Skin of body (tissue), 2 donors: ENCODE measurements around the gene NR1H3. TPM values are rescaled to one million over a fixed set of nuclear protein-coding genes. Genes with fewer than 3 reads are reported as not detected.
"Not testable (repeated sequence)": the region's sequence is repeated elsewhere in the genome, so short reads cannot be mapped to it uniquely, and the experiment has no call there.

Experiments used
- DNase-seq: peaks from one replicate; lab custom pipeline; 2025; lab: John Stamatoyannopoulos, UW
- total RNA-seq: library from RNA; depleted of rRNA; stranded (reverse); fragments of >200 nt; gene quantifications from one replicate; pipeline ENCODE4 v1.2.3, GENCODE V29; 2014

Gene NR1H3
- total RNA-seq, 1 donor from 2014 or later: 34.4 TPM

GRCh38 chr11:47305734-47306483 is 48.1 kb downstream of the NR1H3 start:
- no peak for DNase-seq

GRCh38 chr11:47306484-47306844 is 48.7 kb downstream of the NR1H3 start:
- no peak for DNase-seq

DNA sequence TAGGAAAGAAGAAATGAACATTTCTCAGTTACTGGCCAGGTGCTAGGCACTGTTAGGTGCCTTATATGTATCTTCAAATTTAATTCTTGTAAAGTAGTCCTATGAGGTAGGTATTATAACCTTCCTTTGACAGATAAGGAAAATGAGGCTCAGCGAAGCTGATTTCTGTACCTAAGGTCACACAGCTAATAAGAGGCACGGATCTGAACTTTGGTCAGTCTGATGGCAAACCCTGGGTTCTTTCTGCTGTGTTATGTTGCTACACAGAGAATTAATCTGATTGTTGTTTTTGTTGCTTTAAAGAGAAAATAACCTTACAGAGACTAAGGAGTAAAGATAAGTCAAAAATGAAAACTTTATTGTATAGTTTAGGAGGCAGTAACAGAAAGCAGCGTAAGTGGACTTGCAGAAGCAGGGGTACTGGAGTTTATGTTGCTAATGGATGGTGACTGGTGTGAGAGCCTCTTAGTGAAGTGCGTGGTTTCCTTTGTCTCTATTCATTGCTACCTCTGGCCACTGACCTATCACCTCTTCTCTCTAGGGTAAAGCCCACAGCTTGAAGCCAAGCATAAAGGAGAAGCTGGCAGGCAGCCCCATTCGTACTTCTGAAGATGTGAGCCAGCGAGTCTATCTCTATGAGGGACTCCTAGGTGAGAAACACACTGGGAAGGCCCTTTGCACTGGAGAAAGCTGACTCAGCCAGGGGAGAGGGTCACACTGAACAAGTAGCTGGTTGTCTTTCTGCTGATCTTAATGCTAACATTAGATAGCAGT is 50.4 kb downstream of the NR1H3 start:
- no peak for DNase-seq

GRCh38 chr11:47314992-47315391 is 57.2 kb downstream of the NR1H3 start:
- DNase-seq: no peak

DNA sequence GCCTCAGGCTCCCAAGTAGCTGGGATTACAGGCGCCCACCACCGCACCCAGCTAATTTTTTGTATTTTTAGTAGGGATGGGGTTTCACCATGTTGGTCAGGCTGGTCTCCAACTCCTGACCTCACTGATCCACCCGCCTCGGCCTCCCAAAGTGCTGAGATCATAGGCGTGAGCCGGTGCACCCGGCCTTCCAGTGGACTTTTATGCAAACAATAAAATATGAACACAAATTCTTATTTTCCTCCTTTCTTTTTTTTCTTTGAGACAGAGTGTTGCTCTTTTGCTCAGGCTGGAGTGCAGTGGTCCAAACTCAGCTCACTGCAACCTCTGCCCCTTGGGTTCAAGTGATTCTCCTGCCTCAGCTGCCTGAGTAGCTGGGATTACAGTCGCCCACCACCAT is 58.7 kb downstream of the NR1H3 start:
- not testable (repeated sequence) for DNase-seq

- no peak for DNase-seq
Observed at GRCh38 chr11:47317064-47317828, 59.5 kb downstream of the NR1H3 start.

GRCh38 chr11:47318166-47318565 is 60.4 kb downstream of the NR1H3 start:
- DNase-seq: no peak

Other genes with a start within 250 kb of the NR1H3 start
- gene ARFGAP2, start 81.1 kb upstream of the NR1H3 start, total RNA-seq: 85.1 TPM
- 33.6 TPM for gene PACSIN3, start 71.6 kb upstream of the NR1H3 start, total RNA-seq
- 20.6 TPM for gene DDB2, start 43.0 kb upstream of the NR1H3 start, total RNA-seq
- gene ACP2, start 9.2 kb upstream of the NR1H3 start, total RNA-seq: 18.8 TPM
- gene MADD, start 12.1 kb downstream of the NR1H3 start, total RNA-seq: 28.8 TPM
- gene MYBPC3, start 94.7 kb downstream of the NR1H3 start, total RNA-seq: 0.30 TPM
- 7.5 TPM for gene SPI1, start 120.6 kb downstream of the NR1H3 start, total RNA-seq
- 22.2 TPM for gene SLC39A13, start 150.6 kb downstream of the NR1H3 start, total RNA-seq
- gene PSMC3, start 168.4 kb downstream of the NR1H3 start, total RNA-seq: 79.6 TPM
- gene RAPSN, start 191.1 kb downstream of the NR1H3 start, total RNA-seq: 2.5 TPM